ENCODE data around the gene C17orf107. TPM values are rescaled to one million over a fixed set of nuclear protein-coding genes. Genes with fewer than 3 reads are reported as not detected.

The C17orf107 gene
- total and polyA plus RNA-seq, 2 of the 13 experiments (the other 11 are each of a cell fraction or from before 2014, with no cell fraction given) = 0.20 to 0.59 TPM

DNA sequence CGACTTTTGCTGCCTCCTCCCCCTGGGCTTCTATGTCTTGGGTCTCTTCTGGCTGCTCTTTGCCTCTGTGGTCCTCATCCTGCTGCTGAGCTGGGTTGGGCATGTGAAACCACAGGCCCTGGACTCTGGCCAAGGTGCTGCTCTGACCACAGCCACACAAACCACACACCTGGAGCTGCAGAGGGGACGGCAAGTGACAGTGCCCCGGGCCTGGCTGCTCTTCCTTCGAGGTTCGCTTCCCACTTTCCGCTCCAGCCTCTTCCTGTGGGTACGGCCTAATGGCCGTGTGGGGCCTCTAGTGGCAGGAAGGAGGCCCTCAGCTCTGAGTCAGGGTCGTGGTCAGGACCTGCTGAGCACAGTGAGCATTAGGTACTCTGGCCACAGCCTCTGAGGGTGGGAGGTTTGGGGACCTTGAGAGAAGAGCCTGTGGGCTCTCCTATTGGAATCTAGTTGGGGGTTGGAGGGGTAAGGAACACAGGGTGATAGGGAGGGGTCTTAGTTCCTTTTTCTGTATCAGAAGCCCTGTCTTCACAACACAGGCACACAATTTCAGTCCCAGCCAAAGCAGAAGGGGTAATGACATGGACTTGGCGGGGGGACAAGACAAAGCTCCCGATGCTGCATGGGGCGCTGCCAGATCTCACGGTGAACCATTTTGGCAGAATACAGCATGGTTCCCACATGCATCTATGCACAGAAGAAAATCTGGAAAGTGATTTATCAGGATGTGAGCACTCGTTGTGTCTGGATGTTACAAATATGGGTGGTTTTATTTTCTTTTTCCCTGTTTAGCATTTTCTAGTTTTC lies 35.0 kb downstream of the C17orf107 start (continued):
- no peak for TF ChIP-seq ZFP82 (CRISPR knock-in tag; IDR thresholded peaks at IDR 0.05; ENCODE audit: borderline replicate concordance)
- no peak for TF ChIP-seq KDM3A (CRISPR knock-in tag; IDR thresholded peaks at IDR 0.05; ENCODE audit: low read depth)
- TF ChIP-seq ATF7 (IDR thresholded peaks at IDR 0.05) = no peak
- no peak for TF ChIP-seq ATF7 (CRISPR knock-in tag; IDR thresholded peaks at IDR 0.05)
- TF ChIP-seq, protein P1, sequence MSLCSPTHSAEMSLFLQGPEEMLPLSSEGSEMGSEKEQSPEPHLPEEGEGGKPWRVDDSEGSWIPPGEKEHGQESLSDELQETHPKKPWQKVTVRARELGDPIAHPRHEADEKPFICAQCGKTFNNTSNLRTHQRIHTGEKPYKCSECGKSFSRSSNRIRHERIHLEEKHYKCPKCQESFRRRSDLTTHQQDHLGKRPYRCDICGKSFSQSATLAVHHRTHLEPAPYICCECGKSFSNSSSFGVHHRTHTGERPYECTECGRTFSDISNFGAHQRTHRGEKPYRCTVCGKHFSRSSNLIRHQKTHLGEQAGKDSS (CRISPR knock-in tag; IDR thresholded peaks at IDR 0.05; ENCODE audit: borderline replicate concordance, low read depth) = peak; percentile 33; the same call in 1 of the 2 replicates
- no peak for TF ChIP-seq ZNF7 (CRISPR knock-in tag; IDR thresholded peaks at IDR 0.05)
- TF ChIP-seq NR2F2 (IDR thresholded peaks at IDR 0.05; ENCODE audit: borderline replicate concordance, low read depth) = no peak
- TF ChIP-seq ZNF460 (CRISPR knock-in tag; IDR thresholded peaks at IDR 0.05; ENCODE audit: borderline replicate concordance) = no peak
- no peak for TF ChIP-seq ZNF546 (CRISPR knock-in tag; conservative IDR thresholded peaks at IDR 0.05)
- TF ChIP-seq ZNF501 (CRISPR knock-in tag; IDR thresholded peaks at IDR 0.05) = peak; percentile 70; the same call in 1 of the 2 replicates
- no peak for TF ChIP-seq ZBTB3 (CRISPR knock-in tag; IDR thresholded peaks at IDR 0.05; ENCODE audit: borderline replicate concordance, low read depth)
- no peak for TF ChIP-seq TEAD2 (CRISPR knock-in tag; IDR thresholded peaks at IDR 0.05)
- TF ChIP-seq, protein P2, sequence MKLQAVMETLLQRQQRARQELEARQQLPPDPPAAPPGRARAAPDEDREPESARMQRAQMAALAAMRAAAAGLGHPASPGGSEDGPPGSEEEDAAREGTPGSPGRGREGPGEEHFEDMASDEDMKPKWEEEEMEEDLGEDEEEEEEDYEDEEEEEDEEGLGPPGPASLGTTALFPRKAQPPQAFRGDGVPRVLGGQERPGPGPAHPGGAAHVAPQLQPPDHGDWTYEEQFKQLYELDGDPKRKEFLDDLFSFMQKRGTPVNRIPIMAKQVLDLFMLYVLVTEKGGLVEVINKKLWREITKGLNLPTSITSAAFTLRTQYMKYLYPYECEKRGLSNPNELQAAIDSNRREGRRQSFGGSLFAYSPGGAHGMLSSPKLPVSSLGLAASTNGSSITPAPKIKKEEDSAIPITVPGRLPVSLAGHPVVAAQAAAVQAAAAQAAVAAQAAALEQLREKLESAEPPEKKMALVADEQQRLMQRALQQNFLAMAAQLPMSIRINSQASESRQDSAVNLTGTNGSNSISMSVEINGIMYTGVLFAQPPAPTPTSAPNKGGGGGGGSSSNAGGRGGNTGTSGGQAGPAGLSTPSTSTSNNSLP (IDR thresholded peaks at IDR 0.05; ENCODE audit: low read depth, low read length) = no peak
- TF ChIP-seq NKX3-1 (CRISPR knock-in tag; IDR thresholded peaks at IDR 0.05) = no peak
- peak; percentile 60; the same call in 1 of the 2 replicates for TF ChIP-seq MEF2D (CRISPR knock-in tag; IDR thresholded peaks at IDR 0.05)
- TF ChIP-seq MLLT10 (CRISPR knock-in tag; IDR thresholded peaks at IDR 0.05) = no peak
- TF ChIP-seq, protein P3, sequence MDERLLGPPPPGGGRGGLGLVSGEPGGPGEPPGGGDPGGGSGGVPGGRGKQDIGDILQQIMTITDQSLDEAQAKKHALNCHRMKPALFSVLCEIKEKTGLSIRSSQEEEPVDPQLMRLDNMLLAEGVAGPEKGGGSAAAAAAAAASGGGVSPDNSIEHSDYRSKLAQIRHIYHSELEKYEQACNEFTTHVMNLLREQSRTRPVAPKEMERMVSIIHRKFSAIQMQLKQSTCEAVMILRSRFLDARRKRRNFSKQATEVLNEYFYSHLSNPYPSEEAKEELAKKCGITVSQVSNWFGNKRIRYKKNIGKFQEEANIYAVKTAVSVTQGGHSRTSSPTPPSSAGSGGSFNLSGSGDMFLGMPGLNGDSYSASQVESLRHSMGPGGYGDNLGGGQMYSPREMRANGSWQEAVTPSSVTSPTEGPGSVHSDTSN (CRISPR knock-in tag; IDR thresholded peaks at IDR 0.05) = no peak
- TF ChIP-seq ZC3H4 (CRISPR knock-in tag; IDR thresholded peaks at IDR 0.05; ENCODE audit: borderline replicate concordance) = no peak
- no peak for TF ChIP-seq TBX2 (CRISPR knock-in tag; IDR thresholded peaks at IDR 0.05; ENCODE audit: borderline replicate concordance)

Measured in HepG2 (cell line).